HL-60/S4 treated with phorbol 12-myristate 13-acetate at 8.2 ng/mL for 4 days and 3 days (cell line): ENCODE data around the gene TCP11L2.
"Not testable (repeated sequence)": the region's sequence is repeated elsewhere in the genome, so short reads cannot be mapped to it uniquely, and the experiment has no call there.

ENCODE experiments used
- in situ Hi-C: fragments of 300-500 bp; cut with MboI; formaldehyde crosslinking; loops from 2 replicates; pipeline ENCODE4 v1.15.0; 2022; ENCODE audit warnings: low sequenced_read_pairs

TCP11L2 gene

GRCh38 chr12:106341086-106341877 is 38.7 kb downstream of the TCP11L2 start:
- in situ Hi-C loops, result no loop called here

- in situ Hi-C loops, result no loop called here
These were observed 40.1 kb downstream of the TCP11L2 start for GRCh38 chr12:106342397-106343213.

DNA sequence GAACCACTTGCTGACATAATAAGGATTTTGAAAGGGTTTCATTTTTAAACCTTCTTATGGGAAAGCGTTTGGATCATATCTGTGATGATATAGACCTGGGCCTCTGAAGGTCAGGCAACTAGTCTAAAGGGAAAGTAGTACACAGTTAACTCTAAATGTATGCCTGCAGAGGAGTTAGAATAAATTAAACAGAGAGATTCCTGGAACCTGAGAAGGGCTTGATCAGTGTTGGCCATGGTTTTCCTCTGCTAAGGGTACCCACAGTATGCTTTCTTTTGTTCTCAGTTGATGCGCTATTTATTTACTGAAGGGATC is 40.6 kb downstream of the TCP11L2 start:
- in situ Hi-C loops, result no loop called here

DNA sequence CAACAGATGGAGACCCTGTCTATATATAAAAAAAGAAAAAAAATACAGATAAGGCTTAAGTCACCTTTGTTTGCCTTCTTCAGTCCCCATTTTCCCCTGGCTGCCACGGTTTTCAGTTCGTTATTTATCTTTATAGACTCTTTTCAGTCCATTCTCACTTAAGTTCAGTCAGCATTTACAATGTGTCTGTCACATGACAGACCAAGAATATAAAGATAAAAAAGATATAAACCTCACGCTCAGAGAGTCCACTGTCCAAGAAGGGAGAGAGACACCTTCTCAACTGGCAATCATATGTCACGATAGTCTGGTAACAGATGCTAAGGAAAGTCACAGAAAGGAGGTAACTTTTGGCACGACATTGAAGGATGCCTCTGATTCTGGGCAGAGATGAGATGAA is 41.6 kb downstream of the TCP11L2 start:
- in situ Hi-C loops, result no loop called here

GRCh38 chr12:106345746-106346145 is 43.2 kb downstream of the TCP11L2 start:
- in situ Hi-C loops, result no loop called here

DNA sequence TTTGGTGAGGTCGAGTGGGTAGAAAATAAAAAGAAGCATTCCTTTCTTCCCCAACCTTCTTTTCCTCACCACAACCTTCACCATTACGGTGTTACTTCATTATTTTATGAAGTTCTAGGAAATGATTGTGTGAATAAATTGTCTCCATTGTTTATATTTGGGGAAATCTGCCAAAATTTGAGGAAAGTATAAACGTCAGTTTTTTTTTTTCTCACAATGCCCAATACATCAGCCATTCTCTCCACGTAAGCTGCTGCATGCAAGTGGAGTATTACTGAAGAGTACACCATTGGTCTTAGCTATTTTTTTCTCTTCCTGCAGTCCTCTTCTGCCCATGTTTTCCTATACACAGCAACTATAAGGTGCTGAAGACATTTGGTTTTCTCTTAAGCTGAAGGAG is 45.9 kb downstream of the TCP11L2 start:
- in situ Hi-C loops, result no loop called here

DNA sequence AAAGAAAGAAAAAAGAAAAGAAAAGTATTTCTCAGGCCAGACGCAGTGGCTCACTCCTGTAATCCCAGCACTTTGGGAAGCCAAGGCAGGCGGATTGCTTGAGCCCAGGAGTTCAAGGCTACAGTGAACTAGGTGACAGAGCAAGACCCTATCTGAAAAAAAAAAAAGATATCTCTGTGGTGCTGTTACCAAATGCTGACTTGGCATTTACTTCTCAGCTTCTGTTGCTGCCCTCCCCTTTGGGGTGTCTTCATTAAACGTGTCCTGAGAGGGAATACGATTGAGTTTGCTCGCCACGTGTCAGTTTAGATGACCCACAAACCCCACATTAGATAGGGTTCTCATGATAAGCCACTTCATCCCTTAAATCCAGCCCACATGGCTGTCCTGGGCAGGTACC is 50.6 kb downstream of the TCP11L2 start:
- in situ Hi-C loops, result no loop called here

GRCh38 chr12:106357549-106358395 is 55.2 kb downstream of the TCP11L2 start, which contains the start of gene POLR3B:
Gene POLR3B (plus strand): TSS chr12:106357748. CDS start chr12:106357880, 132 bp downstream.
- in situ Hi-C loops, result no loop called here

- in situ Hi-C loops, result no loop called here
These were observed 56.1 kb downstream of the TCP11L2 start for GRCh38 chr12:106358396-106359241.

GRCh38 chr12:106359646-106360399 is 57.3 kb downstream of the TCP11L2 start:
- in situ Hi-C loops, result no loop called here

DNA sequence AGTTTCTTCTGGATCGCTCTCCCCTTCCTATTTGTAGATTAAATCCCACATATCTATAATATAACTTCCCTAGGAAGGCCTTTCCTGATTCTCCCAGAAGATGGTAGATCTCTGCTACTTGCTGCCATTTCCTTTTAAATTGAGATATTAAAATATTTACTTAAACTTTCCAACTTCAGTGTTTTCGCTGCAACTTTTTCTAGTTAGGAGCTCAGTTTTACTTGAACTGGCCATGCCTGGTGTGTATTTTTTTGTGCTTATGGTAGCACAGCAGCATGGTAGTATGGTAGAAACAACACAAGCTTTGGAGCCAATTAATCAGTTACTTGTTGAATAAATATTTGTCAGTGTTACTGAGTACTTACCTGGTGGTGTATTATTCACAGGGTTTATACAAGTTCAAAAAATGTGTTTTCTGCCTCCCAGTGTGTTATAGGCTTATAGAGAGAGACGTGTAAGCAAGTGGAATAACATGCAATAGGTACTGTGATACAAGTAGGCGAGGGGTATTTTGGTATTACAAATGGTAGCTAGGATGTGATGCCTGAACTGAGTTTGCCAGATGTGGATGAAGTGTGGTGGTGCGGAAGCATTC is 58.0 kb downstream of the TCP11L2 start:
- in situ Hi-C loops, result no loop called here

GRCh38 chr12:106362971-106363370 is 60.4 kb downstream of the TCP11L2 start:
- in situ Hi-C loops, result no loop called here

- in situ Hi-C loops, result no loop called here
These were observed 61.7 kb downstream of the TCP11L2 start for GRCh38 chr12:106364261-106364660.

DNA sequence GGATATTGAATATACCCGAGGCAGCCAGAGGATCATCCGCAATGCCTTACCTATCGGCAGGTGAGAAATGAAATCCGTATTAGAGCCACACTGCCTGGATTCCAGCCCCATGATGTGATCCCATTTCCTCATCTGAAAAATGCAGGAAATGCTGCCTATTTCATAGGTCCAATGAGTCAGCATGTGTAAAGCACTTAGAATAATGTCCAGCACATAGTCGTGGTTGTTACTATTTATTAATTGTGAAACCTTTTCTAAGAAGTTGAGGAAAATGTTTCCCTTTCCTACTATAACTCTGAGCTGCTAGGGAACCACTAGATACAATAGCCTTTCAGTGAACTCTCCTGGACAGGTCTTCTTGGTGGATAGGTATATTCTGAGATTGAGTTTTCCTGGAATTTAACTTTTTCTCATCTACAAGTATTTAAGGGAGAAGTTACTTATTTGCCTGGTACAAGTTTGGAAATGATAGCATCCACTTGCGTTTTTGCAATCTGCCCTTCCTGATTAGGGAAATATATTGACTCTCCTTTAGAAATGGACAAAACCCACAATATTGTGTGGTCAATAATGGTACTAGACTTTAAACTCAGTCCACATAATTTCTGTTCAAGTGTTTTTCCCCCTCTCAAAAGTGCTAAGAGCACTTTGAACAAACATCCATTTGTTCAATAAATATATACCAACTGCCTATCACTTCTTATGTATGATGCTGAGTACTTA is 67.3 kb downstream of the TCP11L2 start:
- in situ Hi-C loops, result loop anchor here (10.0 kb wide), 1 partner anchor 545 kb away; no protein-coding TSS in a partner anchor

DNA sequence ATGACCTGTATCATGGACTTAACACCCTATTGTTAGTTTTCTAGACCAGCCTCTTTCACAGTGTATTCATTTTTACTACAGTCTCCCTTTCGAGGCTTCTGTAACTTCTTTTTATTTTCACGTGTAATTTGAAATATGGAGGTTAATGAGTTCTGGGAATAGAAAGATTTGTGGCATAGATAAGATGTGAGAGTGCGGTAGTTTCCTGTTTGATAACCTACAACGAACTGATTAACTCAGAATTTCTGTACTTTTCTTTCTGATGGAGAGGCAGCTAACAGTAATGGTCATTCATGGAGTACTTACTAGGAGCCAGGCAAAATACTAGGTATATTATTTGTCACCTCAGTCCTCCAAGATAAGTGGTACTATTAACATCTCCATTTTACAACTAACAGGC is 76.3 kb downstream of the TCP11L2 start:
- in situ Hi-C loops, result loop anchor here (10.0 kb wide), 1 partner anchor 536 kb away; no protein-coding TSS in a partner anchor

- in situ Hi-C loops, result no loop called here
These were observed 78.4 kb downstream of the TCP11L2 start for GRCh38 chr12:106380954-106381353.

- in situ Hi-C loops, result not testable (repeated sequence)
These were observed 79.3 kb downstream of the TCP11L2 start for GRCh38 chr12:106381866-106382265.

DNA sequence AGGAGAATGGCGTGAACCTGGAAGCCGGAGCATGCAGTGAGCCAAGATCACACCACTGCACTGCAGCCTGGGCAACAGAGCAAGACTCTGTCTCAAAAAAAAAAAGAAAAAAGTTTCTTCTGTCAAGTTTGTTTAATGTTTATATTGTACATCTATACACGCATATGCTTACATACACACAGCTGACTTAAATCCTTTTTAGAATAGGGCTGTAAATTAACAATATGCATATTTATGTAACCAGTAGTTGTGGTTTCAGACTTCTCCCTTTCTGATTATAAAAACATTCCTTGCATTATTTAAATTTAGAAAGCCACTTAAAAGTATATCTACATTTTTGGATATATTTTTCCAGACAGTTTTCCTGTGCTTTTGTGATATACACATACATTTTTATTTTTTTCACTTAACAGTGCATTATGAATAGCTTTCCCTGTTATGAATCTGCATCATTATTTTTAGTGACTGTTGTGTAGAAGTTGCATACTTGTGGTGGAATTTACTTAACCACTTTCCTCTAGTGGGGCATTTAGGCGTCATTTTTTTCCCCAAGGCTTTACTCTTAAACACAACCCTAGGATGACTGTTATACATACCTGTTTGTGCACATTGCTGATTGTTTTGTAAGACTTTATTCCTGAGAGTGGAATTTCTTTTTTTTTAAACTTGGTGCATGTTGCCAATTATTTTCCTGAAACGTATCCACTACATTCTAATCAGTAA is 84.4 kb downstream of the TCP11L2 start:
- in situ Hi-C loops, result no loop called here
